ENCODE results near the gene MNT.

- TF ChIP-seq, protein P1, sequence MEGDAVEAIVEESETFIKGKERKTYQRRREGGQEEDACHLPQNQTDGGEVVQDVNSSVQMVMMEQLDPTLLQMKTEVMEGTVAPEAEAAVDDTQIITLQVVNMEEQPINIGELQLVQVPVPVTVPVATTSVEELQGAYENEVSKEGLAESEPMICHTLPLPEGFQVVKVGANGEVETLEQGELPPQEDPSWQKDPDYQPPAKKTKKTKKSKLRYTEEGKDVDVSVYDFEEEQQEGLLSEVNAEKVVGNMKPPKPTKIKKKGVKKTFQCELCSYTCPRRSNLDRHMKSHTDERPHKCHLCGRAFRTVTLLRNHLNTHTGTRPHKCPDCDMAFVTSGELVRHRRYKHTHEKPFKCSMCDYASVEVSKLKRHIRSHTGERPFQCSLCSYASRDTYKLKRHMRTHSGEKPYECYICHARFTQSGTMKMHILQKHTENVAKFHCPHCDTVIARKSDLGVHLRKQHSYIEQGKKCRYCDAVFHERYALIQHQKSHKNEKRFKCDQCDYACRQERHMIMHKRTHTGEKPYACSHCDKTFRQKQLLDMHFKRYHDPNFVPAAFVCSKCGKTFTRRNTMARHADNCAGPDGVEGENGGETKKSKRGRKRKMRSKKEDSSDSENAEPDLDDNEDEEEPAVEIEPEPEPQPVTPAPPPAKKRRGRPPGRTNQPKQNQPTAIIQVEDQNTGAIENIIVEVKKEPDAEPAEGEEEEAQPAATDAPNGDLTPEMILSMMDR (IDR thresholded peaks at IDR 0.05), result no peak
- TF ChIP-seq ZFX (IDR thresholded peaks at IDR 0.05; ENCODE audit: borderline replicate concordance), result no peak
Measured at GRCh38 chr17:2388683-2389055, 12.2 kb downstream of the MNT start.
